Measurements from ENCODE around the gene GSDME.

Gene GSDME

GRCh38 chr7:24743471-24743870 is 13.8 kb downstream of the GSDME start:
- Histone ChIP-seq H3K79me2 (ENCODE audit: insufficient read depth, low read depth) (no peaks in the 10 kb centered on the region), H3K4me1 (ENCODE audit: low read depth, poor library complexity, severe bottlenecking) (no peaks in the 10 kb centered on the region), H3K9ac (no peak overlapping the region), H3K4me2 (no peak overlapping the region), H2AFZ (ENCODE audit: low read depth) (no peak overlapping the region), H4K20me1 (ENCODE audit: insufficient read depth) (no peaks in the 10 kb centered on the region), H3K27me3 (ENCODE audit: insufficient read depth, low read depth) (no peaks in the 10 kb centered on the region), H3K27ac (no peak overlapping the region), H3K36me3 (ENCODE audit: insufficient read depth) (no peaks in the 10 kb centered on the region), H3K4me3 (IDR thresholded peaks at IDR 0.05; ENCODE audit: insufficient read depth, low read depth, low read length) (no peak overlapping the region)
- no peak for TF ChIP-seq CTCF (conservative IDR thresholded peaks at IDR 0.05; ENCODE audit: low read depth, low read length)

GRCh38 chr7:24742506-24743162 is 14.6 kb downstream of the GSDME start:
- no peak overlapping the region for H3K27ac ChIP-seq
- H3K9ac ChIP-seq = no peak overlapping the region
- H3K36me3 ChIP-seq (ENCODE audit: insufficient read depth) = no peaks in the 10 kb centered on the region
- TF ChIP-seq CTCF (conservative IDR thresholded peaks at IDR 0.05; ENCODE audit: low read depth, low read length) = no peak
- no peaks in the 10 kb centered on the region for H3K4me1 ChIP-seq (ENCODE audit: low read depth, poor library complexity, severe bottlenecking)
- H2AFZ ChIP-seq (ENCODE audit: low read depth) = no peak overlapping the region
- H3K4me2 ChIP-seq = no peak overlapping the region
- H3K4me3 ChIP-seq (IDR thresholded peaks at IDR 0.05; ENCODE audit: insufficient read depth, low read depth, low read length) = no peak overlapping the region
- no peaks in the 10 kb centered on the region for H4K20me1 ChIP-seq (ENCODE audit: insufficient read depth)
- H3K79me2 ChIP-seq (ENCODE audit: insufficient read depth, low read depth) = no peaks in the 10 kb centered on the region
- H3K27me3 ChIP-seq (ENCODE audit: insufficient read depth, low read depth) = no peaks in the 10 kb centered on the region

- Histone ChIP-seq H3K4me2 (no peak overlapping the region), H2AFZ (ENCODE audit: low read depth) (no peak overlapping the region), H3K4me1 (ENCODE audit: low read depth, poor library complexity, severe bottlenecking) (no peaks in the 10 kb centered on the region), H3K9ac (no peak overlapping the region), H3K27me3 (ENCODE audit: insufficient read depth, low read depth) (no peaks in the 10 kb centered on the region), H3K27ac (no peak overlapping the region), H3K36me3 (ENCODE audit: insufficient read depth) (no peaks in the 10 kb centered on the region), H4K20me1 (ENCODE audit: insufficient read depth) (no peaks in the 10 kb centered on the region), H3K4me3 (IDR thresholded peaks at IDR 0.05; ENCODE audit: insufficient read depth, low read depth, low read length) (no peak overlapping the region), H3K79me2 (ENCODE audit: insufficient read depth, low read depth) (no peaks in the 10 kb centered on the region)
- no peak for TF ChIP-seq CTCF (conservative IDR thresholded peaks at IDR 0.05; ENCODE audit: low read depth, low read length)
Observed at GRCh38 chr7:24741679-24742505, 15.4 kb downstream of the GSDME start.

- Histone ChIP-seq H3K79me2 (ENCODE audit: insufficient read depth, low read depth) (no peaks in the 10 kb centered on the region), H3K9ac (no peak overlapping the region), H3K27me3 (ENCODE audit: insufficient read depth, low read depth) (no peaks in the 10 kb centered on the region), H3K36me3 (ENCODE audit: insufficient read depth) (no peaks in the 10 kb centered on the region), H3K27ac (no peak overlapping the region), H2AFZ (ENCODE audit: low read depth) (no peak overlapping the region), H3K4me1 (ENCODE audit: low read depth, poor library complexity, severe bottlenecking) (no peaks in the 10 kb centered on the region), H3K4me2 (no peak overlapping the region), H3K4me3 (IDR thresholded peaks at IDR 0.05; ENCODE audit: insufficient read depth, low read depth, low read length) (no peak overlapping the region), H4K20me1 (ENCODE audit: insufficient read depth) (no peaks in the 10 kb centered on the region)
- no peak for TF ChIP-seq CTCF (conservative IDR thresholded peaks at IDR 0.05; ENCODE audit: low read depth, low read length)
Observed at GRCh38 chr7:24740871-24741270, 16.4 kb downstream of the GSDME start.

Measured in KMS-11 (cell line).